HEK293 (cell line): ENCODE measurements around the gene SLC22A14.
A peak's percentile ranks its signal among the peaks of the same experiment; 100 is the strongest.
"Not testable (repeated sequence)": the region's sequence is repeated elsewhere in the genome, so short reads cannot be mapped to it uniquely, and the experiment has no call there.

ENCODE experiments used
- CTCF ChIA-PET: fragments of 350-600 bp; formaldehyde crosslinking; extraction: SDS; loops from one replicate; lab custom pipeline; 2021; ENCODE audit warnings: antibody characterized with exemption; lab: Yijun Ruan, JAX
- POLR2A ChIA-PET: fragments of 300-600 bp; formaldehyde crosslinking; extraction: SDS; loops from one replicate; lab custom pipeline; 2020; ENCODE audit warnings: antibody characterized with exemption, inconsistent platforms; lab: Yijun Ruan, JAX
- H3K27ac ChIP-seq: fragments of 200-500 bp; sonication (Bioruptor generic); 2 replicates; pipeline ENCODE4 v1.5.1; 2014; ENCODE audit warnings: low read depth, low read length, control low read depth, inconsistent platforms; ENCODE audit errors: extremely low read depth
- H3K36me3 ChIP-seq, 2 experiments: fragments of 200-500 bp in 1 of 2; sonication (Bioruptor generic) in 1 of 2; 1 replicate in 1 of 2; 2 replicates in 1 of 2; pipeline ENCODE4 v1.5.1; 2014 to 2017; ENCODE audit warnings: inconsistent platforms in 2 of 2, low read length in 2 of 2; ENCODE audit not compliant: control insufficient read depth in 2 of 2, insufficient read depth in 1 of 2
- H3K4me1 ChIP-seq: fragments of 200-500 bp; sonication (Bioruptor generic); 2 replicates; pipeline ENCODE4 v1.5.1; 2014; ENCODE audit warnings: mild to moderate bottlenecking, low read length, inconsistent platforms; ENCODE audit not compliant: control insufficient read depth, insufficient read depth
- H3K4me3 ChIP-seq: 2 replicates; pipeline ENCODE4 v1.5.1; 2011; ENCODE audit warnings: low read depth, mild to moderate bottlenecking, control low read depth, low read length, moderate library complexity
- H3K9me3 ChIP-seq: fragments of 200-500 bp; sonication (Bioruptor generic); 2 replicates; pipeline ENCODE4 v1.5.1; 2014; ENCODE audit warnings: low read depth, low read length, inconsistent platforms; ENCODE audit not compliant: control insufficient read depth, insufficient read depth
- KLF17 ChIP-seq: fragments of 450-650 bp; formaldehyde crosslinking; IDR thresholded peaks from 2 replicates; pipeline ENCODE4 v1.5.1; 2016; ENCODE audit warnings: missing biosample characterization, missing genetic modification characterization
- KLF8 ChIP-seq: fragments of 450-650 bp; formaldehyde crosslinking; IDR thresholded peaks from 2 replicates; pipeline ENCODE4 v1.5.1; 2016; ENCODE audit warnings: missing biosample characterization, missing genetic modification characterization
- OVOL3 ChIP-seq: fragments of 450-650 bp; formaldehyde crosslinking; IDR thresholded peaks from 2 replicates; pipeline ENCODE4 v1.5.1; 2016; ENCODE audit warnings: missing biosample characterization, missing genetic modification characterization
- REPIN1 ChIP-seq: fragments of 450-650 bp; formaldehyde crosslinking; IDR thresholded peaks from 2 replicates; pipeline ENCODE4 v1.5.1; 2017; ENCODE audit warnings: missing biosample characterization, missing genetic modification characterization, low read depth
- SP7 ChIP-seq: fragments of 450-650 bp; formaldehyde crosslinking; IDR thresholded peaks from 2 replicates; pipeline ENCODE4 v1.5.1; 2016; ENCODE audit warnings: missing biosample characterization, missing genetic modification characterization
- TRIM28 ChIP-seq: IDR thresholded peaks from 2 replicates; pipeline ENCODE4 v1.6.1; 2011; ENCODE audit warnings: low read length, control low read depth, borderline replicate concordance
- TSHZ1 ChIP-seq: fragments of 450-650 bp; formaldehyde crosslinking; IDR thresholded peaks from 2 replicates; pipeline ENCODE4 v1.5.1; 2016; ENCODE audit warnings: missing biosample characterization, missing genetic modification characterization, borderline replicate concordance
- ZBTB26 ChIP-seq: fragments of 450-650 bp; formaldehyde crosslinking; optimal IDR thresholded peaks from 2 replicates; pipeline ENCODE3; 2016; ENCODE audit warnings: missing biosample characterization, mild to moderate bottlenecking, missing genetic modification characterization
- ZBTB49 ChIP-seq: fragments of 450-650 bp; formaldehyde crosslinking; IDR thresholded peaks from 2 replicates; pipeline ENCODE4 v1.5.1; 2016; ENCODE audit warnings: missing biosample characterization, missing genetic modification characterization, low read depth
- ZFHX2 ChIP-seq: fragments of 450-650 bp; formaldehyde crosslinking; conservative IDR thresholded peaks from 2 replicates; pipeline ENCODE4 v1.5.1; 2016; ENCODE audit warnings: missing biosample characterization, missing genetic modification characterization
- ZFP41 ChIP-seq: fragments of 450-650 bp; formaldehyde crosslinking; IDR thresholded peaks from 2 replicates; pipeline ENCODE4 v1.5.1; 2016; ENCODE audit warnings: missing biosample characterization, missing genetic modification characterization, borderline replicate concordance
- ZNF146 ChIP-seq: fragments of 450-650 bp; formaldehyde crosslinking; IDR thresholded peaks from 2 replicates; pipeline ENCODE4 v1.5.1; 2016; ENCODE audit warnings: missing biosample characterization, missing genetic modification characterization
- ZNF223 ChIP-seq: fragments of 450-650 bp; formaldehyde crosslinking; IDR thresholded peaks from 2 replicates; pipeline ENCODE4 v1.5.1; 2016; ENCODE audit warnings: missing biosample characterization, missing genetic modification characterization
- ZNF426 ChIP-seq: fragments of 450-650 bp; formaldehyde crosslinking; IDR thresholded peaks from 2 replicates; pipeline ENCODE4 v1.5.1; 2017; ENCODE audit warnings: missing biosample characterization, missing genetic modification characterization, mild to moderate bottlenecking, inconsistent platforms, moderate library complexity
- ZNF561 ChIP-seq: fragments of 450-650 bp; IDR thresholded peaks from 2 replicates; pipeline ENCODE4 v1.5.1; 2018; ENCODE audit warnings: missing biosample characterization, missing genetic modification characterization, borderline replicate concordance
- ZNF580 ChIP-seq: fragments of 450-650 bp; formaldehyde crosslinking; IDR thresholded peaks from 2 replicates; pipeline ENCODE4 v1.5.1; 2016; ENCODE audit warnings: missing biosample characterization, missing genetic modification characterization
- ZNF600 ChIP-seq: fragments of 450-650 bp; formaldehyde crosslinking; IDR thresholded peaks from 2 replicates; pipeline ENCODE4 v1.5.1; 2016; ENCODE audit warnings: missing biosample characterization, missing genetic modification characterization
- ZNF677 ChIP-seq: fragments of 450-650 bp; IDR thresholded peaks from 2 replicates; pipeline ENCODE4 v1.5.0; 2018; ENCODE audit warnings: missing biosample characterization, mild to moderate bottlenecking, missing genetic modification characterization, moderate library complexity
- ZNF701 ChIP-seq: fragments of 450-650 bp; formaldehyde crosslinking; IDR thresholded peaks from 2 replicates; pipeline ENCODE4 v1.5.1; 2016; ENCODE audit warnings: missing biosample characterization, missing genetic modification characterization
- ZNF747 ChIP-seq: fragments of 450-650 bp; formaldehyde crosslinking; IDR thresholded peaks from 2 replicates; pipeline ENCODE4 v1.5.1; 2016; ENCODE audit warnings: missing biosample characterization, missing genetic modification characterization
- ZNF830 ChIP-seq: fragments of 450-650 bp; IDR thresholded peaks from 2 replicates; pipeline ENCODE4 v1.5.0; 2018; ENCODE audit warnings: missing biosample characterization, missing genetic modification characterization, low read depth, mild to moderate bottlenecking, moderate library complexity
- ZSCAN30 ChIP-seq: fragments of 450-650 bp; IDR thresholded peaks from 2 replicates; pipeline ENCODE4 v1.5.1; 2018; ENCODE audit warnings: missing biosample characterization, mild to moderate bottlenecking, missing genetic modification characterization, moderate library complexity

SLC22A14 gene

GRCh38 chr3:38318766-38319671 is 36.9 kb downstream of the SLC22A14 start:
- H3K4me3 ChIP-seq: no peak overlapping the region
- no peaks in the 10 kb centered on the region for H3K9me3 ChIP-seq
- ChIA-PET CTCF (interaction anchor here (0.7 kb wide), 1 partner anchor 221 kb away, joined by 3 read pairs; no protein-coding TSS in a partner anchor), POLR2A (no interaction called here)
- no peak overlapping the region for H3K27ac ChIP-seq
- no peaks in the 10 kb centered on the region for H3K4me1 ChIP-seq
- no peaks in the 10 kb centered on the region for H3K36me3 ChIP-seq
- no peak for TF ChIP-seq TRIM28
- no peak for TF ChIP-seq ZNF701 (tag by site-specific recombination)
- TF ChIP-seq ZFP41: no peak
- TF ChIP-seq ZBTB26 (tag by site-specific recombination): no peak

- H3K27ac ChIP-seq, H3K9me3 ChIP-seq, POLR2A ChIA-PET: not testable (repeated sequence)
- peak; percentile 67; the same call in 1 of the 2 replicates for TF ChIP-seq ZNF146
- TF ChIP-seq, all 188 proteins: peak for 1; not testable (repeated sequence) for 187
- H3K4me1 ChIP-seq, CTCF ChIA-PET, H3K36me3 ChIP-seq, H3K4me3 ChIP-seq: not testable (repeated sequence)
These were observed 38.5 kb downstream of the SLC22A14 start for GRCh38 chr3:38320638-38321037.

- no peaks in the 10 kb centered on the region for H3K36me3 ChIP-seq
- no peaks in the 10 kb centered on the region for H3K4me1 ChIP-seq
- TF ChIP-seq ZNF747 (tag by site-specific recombination) (no peak), REPIN1 (tag by site-specific recombination) (no peak), ZNF677 (no peak), KLF17 (no peak), ZNF561 (tag by site-specific recombination) (no peak), SP7 (tag by site-specific recombination) (no peak), ZFHX2 (tag by site-specific recombination) (no peak), ZSCAN30 (tag by site-specific recombination) (no peak), OVOL3 (tag by site-specific recombination) (no peak), ZBTB49 (tag by site-specific recombination) (no peak), KLF8 (tag by site-specific recombination) (no peak), ZNF223 (no peak), ZNF600 (tag by site-specific recombination) (no peak), ZNF426 (tag by site-specific recombination) (no peak), TSHZ1 (tag by site-specific recombination) (no peak), ZNF580 (tag by site-specific recombination) (no peak), ZNF830 (tag by site-specific recombination) (no peak)
- TF ChIP-seq, all 188 proteins: peak for 0
- Histone ChIP-seq H3K4me3 (no peak overlapping the region), H3K27ac (no peak overlapping the region), H3K9me3 (no peaks in the 10 kb centered on the region)
- POLR2A ChIA-PET: no interaction called here
- CTCF ChIA-PET: no interaction called here
These were observed 41.0 kb downstream of the SLC22A14 start for GRCh38 chr3:38323060-38323459.
